Measurements from ENCODE around the gene FMNL2. TPM values are rescaled to one million over a fixed set of nuclear protein-coding genes. Genes with fewer than 3 reads are reported as not detected.

Gene FMNL2
- total and polyA plus RNA-seq, 4 donors: 18.8 to 81.4 (median 38.4) TPM

DNA sequence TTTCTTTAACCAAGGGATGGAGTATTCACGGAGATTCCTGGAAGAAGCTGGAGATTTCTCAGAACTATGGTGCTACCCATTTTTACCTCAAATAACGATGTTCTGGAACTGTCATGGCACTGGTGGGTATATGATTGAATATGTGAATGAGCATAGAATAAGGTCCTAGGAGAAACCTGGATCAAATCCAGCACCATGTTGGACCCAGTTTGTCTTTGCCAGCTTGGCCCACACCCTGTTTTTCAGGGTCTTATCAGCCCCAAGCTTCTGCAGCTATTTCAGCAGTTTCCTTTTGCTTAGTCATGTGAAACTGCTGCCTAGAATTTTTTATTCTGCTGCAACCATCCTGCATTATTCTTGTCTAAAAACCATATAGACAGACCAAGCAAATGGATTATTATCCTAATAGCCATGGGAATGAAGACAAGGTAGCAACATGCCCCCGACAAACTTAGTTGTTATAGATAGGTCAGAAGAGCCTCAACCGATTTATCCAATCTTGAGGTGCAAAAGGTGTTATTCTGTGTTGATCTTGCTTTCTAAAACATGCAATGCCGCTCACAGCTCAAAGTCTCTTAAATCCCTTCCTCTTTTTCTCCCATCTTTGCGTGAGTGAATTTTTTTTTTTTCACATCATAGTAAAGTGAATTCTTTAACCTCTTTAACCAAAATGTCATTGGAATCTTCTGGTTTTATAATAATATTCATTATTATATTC is 248.7 kb downstream of the FMNL2 start:
- Histone ChIP-seq H3K4me1 (ENCODE audit: control insufficient read depth in 5 of 5, insufficient read depth in 5 of 5, low read length in 5 of 5) (peaks cover 0 to 4% (median 0%) of the 10 kb centered on the region in 5 donors), H3K4me3 (no peak overlapping the region), H3K9ac (ENCODE audit: insufficient read depth in 1 of 2, low read length in 2 of 2) (no peak overlapping the region), H3K9me3 (ENCODE audit: control insufficient read depth in 4 of 4, insufficient read depth in 3 of 4, low read length in 3 of 4) (no peaks in the 10 kb centered on the region), H3K27me3 (ENCODE audit: control insufficient read depth in 3 of 3, insufficient read depth in 3 of 3, low read length in 2 of 3) (no peaks in the 10 kb centered on the region), H3K36me3 (ENCODE audit: control insufficient read depth in 4 of 4, insufficient read depth in 4 of 4, low read length in 4 of 4) (peaks cover 2 to 7% (median 4%) of the 10 kb centered on the region in 4 donors), H3K27ac (ENCODE audit: low read depth in 1 of 2, low read length in 1 of 2) (no peak overlapping the region)
- TF ChIP-seq, protein P1, sequence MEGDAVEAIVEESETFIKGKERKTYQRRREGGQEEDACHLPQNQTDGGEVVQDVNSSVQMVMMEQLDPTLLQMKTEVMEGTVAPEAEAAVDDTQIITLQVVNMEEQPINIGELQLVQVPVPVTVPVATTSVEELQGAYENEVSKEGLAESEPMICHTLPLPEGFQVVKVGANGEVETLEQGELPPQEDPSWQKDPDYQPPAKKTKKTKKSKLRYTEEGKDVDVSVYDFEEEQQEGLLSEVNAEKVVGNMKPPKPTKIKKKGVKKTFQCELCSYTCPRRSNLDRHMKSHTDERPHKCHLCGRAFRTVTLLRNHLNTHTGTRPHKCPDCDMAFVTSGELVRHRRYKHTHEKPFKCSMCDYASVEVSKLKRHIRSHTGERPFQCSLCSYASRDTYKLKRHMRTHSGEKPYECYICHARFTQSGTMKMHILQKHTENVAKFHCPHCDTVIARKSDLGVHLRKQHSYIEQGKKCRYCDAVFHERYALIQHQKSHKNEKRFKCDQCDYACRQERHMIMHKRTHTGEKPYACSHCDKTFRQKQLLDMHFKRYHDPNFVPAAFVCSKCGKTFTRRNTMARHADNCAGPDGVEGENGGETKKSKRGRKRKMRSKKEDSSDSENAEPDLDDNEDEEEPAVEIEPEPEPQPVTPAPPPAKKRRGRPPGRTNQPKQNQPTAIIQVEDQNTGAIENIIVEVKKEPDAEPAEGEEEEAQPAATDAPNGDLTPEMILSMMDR (IDR thresholded peaks at IDR 0.05; ENCODE audit: control extremely low read depth, extremely low read depth): no peak
- ATAC-seq (ENCODE audit: insufficient read depth, low FRiP score) (no peak), DNase-seq (no peak)
- WGBS, 2 donors: 57 to 79% methylated on average over 6 of the region's 6 CpGs

DNA sequence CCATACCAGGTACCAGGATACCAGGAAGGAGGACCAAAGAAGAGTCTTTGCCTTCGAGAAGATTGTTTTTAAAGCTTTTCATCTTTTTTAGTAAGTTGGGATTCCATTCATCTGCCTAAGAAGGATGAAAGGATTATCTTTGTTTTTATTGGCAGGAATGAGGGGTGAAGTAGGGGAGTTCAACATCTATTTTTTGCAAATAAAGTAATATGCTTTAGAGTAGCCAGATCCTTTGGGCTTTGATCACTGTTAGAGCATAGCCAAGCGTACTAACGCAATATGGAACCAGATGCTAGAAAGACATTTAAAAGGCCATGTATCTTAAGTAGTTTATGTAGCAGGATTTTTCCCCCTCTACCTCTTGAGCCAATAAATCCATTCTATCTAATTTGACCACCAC is 249.3 kb downstream of the FMNL2 start:
- TF ChIP-seq, protein P1 (IDR thresholded peaks at IDR 0.05; ENCODE audit: control extremely low read depth, extremely low read depth): no peak
- Histone ChIP-seq H3K36me3 (ENCODE audit: control insufficient read depth in 4 of 4, insufficient read depth in 4 of 4, low read length in 4 of 4) (peaks cover under 1 to 7% (median 4%) of the 10 kb centered on the region in 4 donors), H3K27me3 (ENCODE audit: control insufficient read depth in 3 of 3, insufficient read depth in 3 of 3, low read length in 2 of 3) (no peaks in the 10 kb centered on the region), H3K9me3 (ENCODE audit: control insufficient read depth in 4 of 4, insufficient read depth in 3 of 4, low read length in 3 of 4) (no peaks in the 10 kb centered on the region), H3K4me1 (ENCODE audit: control insufficient read depth in 5 of 5, insufficient read depth in 5 of 5, low read length in 5 of 5) (peaks cover 0 to 4% (median 0%) of the 10 kb centered on the region in 5 donors), H3K9ac (ENCODE audit: insufficient read depth in 1 of 2, low read length in 2 of 2) (no peak overlapping the region), H3K27ac (ENCODE audit: low read depth in 1 of 2, low read length in 1 of 2) (no peak overlapping the region), H3K4me3 (no peak overlapping the region)
- no peak for DNase-seq
- no peak for ATAC-seq (ENCODE audit: insufficient read depth, low FRiP score)
- 89 to 94% methylated on average over 3 of the region's 3 CpGs for WGBS, 2 donors

DNA sequence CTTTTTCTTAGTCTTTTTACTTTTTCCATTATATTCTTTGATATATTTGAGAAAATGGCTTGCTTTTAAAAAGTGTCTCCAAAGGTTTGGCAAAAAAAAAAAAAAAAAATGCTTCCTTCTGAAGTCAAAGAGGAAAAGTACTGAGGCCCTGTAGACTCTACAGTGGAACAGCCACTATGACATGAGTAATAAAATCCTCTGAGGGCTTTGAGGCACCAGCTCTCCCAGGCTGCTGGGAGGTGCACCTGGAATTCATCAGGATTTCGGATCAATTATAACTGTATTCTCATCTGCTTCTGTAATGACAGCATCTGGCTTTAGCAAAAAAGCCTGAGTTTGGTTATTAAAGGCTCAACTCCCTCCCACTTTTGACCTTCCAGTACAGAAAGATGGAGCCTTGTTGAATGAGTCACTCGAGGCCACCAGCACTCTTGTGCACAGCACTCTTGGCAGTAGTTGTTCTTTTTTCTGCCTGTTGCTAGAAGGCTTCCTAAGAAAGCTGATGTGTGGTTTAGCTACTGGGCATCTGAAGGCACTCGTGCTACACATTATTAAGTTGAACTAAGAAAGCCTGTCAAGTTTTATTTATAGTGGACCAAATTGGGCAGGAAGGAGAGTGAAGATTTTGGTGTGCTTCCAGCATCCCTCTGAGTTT is 251.0 kb downstream of the FMNL2 start:
- H3K4me3 ChIP-seq: no peak overlapping the region
- H3K4me1 ChIP-seq (ENCODE audit: control insufficient read depth in 5 of 5, insufficient read depth in 5 of 5, low read length in 5 of 5): peaks cover 0 to 4% (median 0%) of the 10 kb centered on the region in 5 donors
- 61 to 63% methylated on average over 3 of the region's 3 CpGs for WGBS, 2 donors
- TF ChIP-seq, protein P1 (IDR thresholded peaks at IDR 0.05; ENCODE audit: control extremely low read depth, extremely low read depth): no peak
- H3K9ac ChIP-seq (ENCODE audit: insufficient read depth in 1 of 2, low read length in 2 of 2): no peak overlapping the region
- H3K36me3 ChIP-seq (ENCODE audit: control insufficient read depth in 4 of 4, insufficient read depth in 4 of 4, low read length in 4 of 4): peaks cover 4 to 7% (median 5%) of the 10 kb centered on the region in 4 donors
- ATAC-seq (ENCODE audit: insufficient read depth, low FRiP score) (peak; percentile 31), DNase-seq (peak in 2 of 3 donors; percentile 63 to 71)
- H3K27me3 ChIP-seq (ENCODE audit: control insufficient read depth in 3 of 3, insufficient read depth in 3 of 3, low read length in 2 of 3): no peaks in the 10 kb centered on the region
- H3K9me3 ChIP-seq (ENCODE audit: control insufficient read depth in 4 of 4, insufficient read depth in 3 of 4, low read length in 3 of 4): no peaks in the 10 kb centered on the region
- no peak overlapping the region for H3K27ac ChIP-seq (ENCODE audit: low read depth in 1 of 2, low read length in 1 of 2)
